HG03039 (cell line): Measurements from ENCODE around the gene ST8SIA6.
"Not testable (repeated sequence)": the region's sequence is repeated elsewhere in the genome, so short reads cannot be mapped to it uniquely, and the experiment has no call there.

Experiments
- ATAC-seq: cut with Tn5 transposase; IDR thresholded peaks from one replicate; pipeline ENCODE4 v1.9.1; 2021; ENCODE audit warnings: mild to moderate bottlenecking, moderate library complexity; ENCODE audit not compliant: unreplicated experiment

ST8SIA6 gene

DNA sequence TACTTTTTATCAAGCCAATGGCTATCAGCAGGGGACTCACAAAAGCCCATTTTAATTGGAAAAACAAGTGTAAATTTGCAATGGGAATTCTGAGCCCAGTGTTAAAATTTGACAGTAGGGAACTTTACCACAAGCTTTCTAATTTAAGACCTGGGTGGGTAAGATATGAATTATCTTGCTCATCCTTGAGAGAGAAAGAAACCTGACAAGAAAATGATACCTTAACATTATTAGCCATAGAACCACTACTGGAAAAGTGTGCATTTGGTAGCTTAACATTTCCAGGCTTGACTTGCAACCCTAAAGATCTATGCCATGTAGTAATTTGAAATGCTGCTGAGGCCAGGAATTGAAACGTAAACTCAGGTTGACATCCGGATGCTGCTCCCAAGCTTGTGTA, 2.7 kb upstream of the ST8SIA6 start:
- no peak for ATAC-seq

DNA sequence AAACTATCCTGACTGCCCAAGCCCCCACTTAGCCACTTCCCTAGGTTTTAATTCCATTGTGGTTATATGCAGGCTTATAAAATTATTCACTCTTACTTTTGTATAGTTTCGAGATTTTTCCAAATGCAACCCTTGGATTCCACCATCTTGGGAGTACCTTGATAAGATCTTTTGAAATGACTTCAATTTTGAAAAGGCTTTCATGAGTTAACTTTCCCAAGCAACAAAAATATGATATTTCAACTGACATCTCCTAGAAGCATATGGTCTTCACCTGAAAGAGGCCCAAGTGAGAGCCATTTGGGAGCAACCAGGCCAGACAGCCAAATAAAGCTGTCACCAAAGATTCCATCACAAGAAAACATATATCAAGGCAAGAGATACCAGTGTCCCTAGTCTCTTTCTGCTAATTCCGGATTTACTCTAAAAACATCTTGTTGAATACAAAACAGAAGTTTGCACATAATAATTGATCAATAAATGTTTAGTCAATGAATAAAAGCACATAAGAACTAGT, 1.7 kb upstream of the ST8SIA6 start:
- ATAC-seq, result no peak

DNA sequence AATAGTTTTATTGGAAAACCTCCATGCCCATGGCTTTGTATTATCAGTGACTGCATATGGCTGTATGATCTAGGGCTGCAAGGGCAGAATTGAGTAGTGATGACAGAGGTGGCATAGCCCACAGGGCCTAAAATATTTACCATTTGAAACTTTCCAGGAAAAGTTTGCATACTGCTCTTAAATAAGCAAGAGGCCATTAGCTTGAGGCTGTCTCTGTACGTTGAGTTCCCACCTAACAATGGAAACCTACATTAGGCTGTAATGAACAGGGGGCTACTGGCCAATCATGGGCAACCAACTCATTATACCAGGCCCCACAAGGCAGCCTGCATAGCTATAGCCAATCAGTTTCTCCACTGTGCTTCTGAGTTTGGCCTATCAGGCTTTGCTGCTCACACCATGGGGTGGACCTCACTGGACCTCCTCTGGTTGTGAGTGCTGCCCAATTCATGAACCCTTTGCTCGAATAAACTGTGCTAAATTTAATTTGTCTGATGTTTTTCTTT, 673 bp upstream of the ST8SIA6 start:
- ATAC-seq, result no peak

DNA sequence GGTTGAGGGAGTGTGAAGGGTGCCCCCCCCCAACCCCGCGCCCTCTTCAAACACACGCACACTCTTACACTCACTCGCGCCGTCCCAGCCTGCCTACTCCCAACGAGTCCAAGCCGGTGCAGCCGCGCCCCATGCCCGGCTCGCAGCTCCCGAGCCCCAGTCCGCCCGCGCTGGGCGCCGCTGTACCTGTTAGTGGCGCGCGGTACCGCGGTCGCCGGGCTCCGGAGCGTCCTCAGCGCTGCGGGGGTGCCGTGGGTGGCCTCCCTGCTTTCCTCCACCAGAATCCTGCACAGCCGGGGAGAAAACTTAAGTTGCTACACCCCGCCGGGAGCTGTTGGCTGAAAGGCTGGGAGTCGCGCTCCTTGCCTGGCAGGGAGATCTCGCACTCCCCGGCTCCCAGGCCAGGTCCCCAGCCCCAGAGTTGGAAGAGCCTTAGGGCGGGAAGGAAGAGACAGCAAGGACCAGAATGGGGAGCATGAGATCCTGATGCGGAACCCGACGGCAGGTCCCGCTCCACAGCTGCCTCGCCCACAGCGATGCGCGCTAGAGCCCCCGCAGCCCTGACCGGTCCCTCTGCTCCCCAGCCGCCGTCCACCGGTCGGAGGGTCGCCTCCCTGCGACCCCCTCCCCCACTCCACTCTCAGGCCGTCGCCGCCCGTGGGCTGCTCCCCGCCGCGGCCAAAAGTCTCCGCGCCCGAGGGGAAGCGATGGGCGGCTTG, 863 bp downstream of the ST8SIA6 start:
- ATAC-seq, result no peak

DNA sequence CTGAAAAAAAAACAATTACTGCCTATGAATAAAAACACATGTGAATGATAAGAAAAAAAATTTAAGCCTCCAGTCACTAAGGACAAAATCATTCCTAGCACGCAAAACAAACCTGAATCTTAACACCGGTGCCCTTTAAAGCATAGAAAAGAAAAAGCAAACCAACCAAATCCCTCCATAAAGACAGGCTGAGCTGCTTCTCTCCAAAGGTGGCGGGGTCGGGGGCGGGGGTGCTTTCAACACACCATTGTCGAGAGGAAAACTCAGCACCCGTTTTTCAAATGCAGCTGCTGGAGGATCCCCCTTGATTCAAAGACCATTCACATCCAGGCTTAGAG, 1.4 kb downstream of the ST8SIA6 start:
- no peak for ATAC-seq

GRCh38 chr10:17452060-17452841, 2.1 kb downstream of the ST8SIA6 start:
- no peak for ATAC-seq

- ATAC-seq, result no peak
Observed at GRCh38 chr10:17450024-17450423, 4.4 kb downstream of the ST8SIA6 start.

DNA sequence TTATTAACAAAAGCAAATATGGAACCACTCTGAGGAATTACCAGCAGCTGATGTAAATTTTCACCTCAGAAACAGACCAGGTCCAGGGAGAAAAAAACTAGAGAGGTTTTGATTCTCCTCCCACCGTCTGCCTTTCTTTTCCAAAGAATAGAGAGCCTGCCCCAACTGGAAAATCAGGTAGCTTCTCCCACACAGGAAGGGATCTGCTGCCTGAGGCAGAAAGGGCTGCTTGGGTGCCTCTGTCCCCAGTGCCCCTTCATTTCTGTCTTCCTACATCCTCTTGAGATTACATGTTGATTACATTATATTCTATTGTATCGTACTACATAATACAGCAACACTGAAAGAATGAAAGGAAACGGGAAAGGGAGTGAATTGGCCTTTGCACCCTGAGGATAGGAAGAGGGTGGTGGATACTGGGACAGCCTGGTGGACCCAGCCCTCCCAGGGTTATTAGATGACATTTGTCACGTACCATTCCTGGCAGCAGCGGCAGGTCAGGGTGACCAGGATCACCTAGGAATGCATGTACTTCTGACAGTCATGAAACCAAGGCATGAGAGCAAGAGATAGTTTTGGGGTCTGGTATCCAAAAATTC, 8.9 kb downstream of the ST8SIA6 start:
- ATAC-seq, result no peak

- ATAC-seq, result no peak
Observed at GRCh38 chr10:17444388-17444714, 10.0 kb downstream of the ST8SIA6 start.

DNA sequence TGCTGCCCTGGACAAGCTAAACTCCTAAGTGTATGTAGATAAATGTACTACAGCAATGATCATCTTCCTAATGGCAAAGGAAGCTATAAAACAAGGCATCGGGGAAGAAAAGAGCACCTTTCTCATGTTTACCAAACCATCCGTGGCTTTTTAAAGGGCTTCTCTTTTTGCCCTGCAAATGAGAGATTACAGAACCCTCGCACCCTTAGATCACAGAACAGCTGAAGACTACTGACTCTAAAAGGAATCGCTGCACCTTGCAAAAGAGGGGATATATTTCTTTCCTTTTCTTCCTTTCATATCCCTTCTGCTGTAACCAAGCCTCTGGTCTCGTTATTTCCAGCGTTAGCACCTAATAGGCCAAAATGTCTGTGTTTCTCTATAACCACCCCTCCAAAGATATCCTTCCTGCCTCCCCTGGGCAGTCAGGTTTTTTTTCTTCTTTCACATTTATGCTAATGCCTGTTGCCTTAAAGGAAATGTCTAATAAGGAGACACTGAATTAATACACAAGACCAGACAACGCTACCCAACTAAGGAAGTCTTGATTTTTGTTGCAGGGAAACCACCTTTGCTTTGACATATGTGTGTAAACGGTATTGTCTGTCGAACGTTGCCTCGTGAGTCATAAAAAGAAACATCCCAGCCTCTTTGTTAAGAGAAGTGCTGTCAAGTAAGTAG, 10.5 kb downstream of the ST8SIA6 start:
- ATAC-seq, result peak; percentile 97

- ATAC-seq, result no peak
Observed at GRCh38 chr10:17438583-17438982, 15.8 kb downstream of the ST8SIA6 start.

DNA sequence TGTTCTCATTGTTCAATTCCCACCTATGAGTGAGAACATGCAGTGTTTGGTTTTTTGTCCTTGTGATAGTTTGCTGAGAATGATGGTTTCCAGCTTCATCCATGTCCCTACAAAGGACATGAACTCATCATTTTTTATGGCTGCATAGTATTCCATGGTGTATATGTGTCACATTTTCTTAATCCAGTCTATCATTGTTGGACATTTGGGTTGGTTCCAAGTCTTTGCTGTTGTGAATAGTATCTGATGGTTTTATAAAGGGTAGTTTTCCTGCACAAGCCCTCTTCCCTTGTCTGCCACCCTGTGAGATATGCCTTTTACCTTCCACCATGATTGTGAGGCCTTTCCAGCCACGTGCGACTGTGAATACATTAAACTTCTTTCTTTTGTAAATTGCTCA, 17.8 kb downstream of the ST8SIA6 start:
- not testable (repeated sequence) for ATAC-seq

DNA sequence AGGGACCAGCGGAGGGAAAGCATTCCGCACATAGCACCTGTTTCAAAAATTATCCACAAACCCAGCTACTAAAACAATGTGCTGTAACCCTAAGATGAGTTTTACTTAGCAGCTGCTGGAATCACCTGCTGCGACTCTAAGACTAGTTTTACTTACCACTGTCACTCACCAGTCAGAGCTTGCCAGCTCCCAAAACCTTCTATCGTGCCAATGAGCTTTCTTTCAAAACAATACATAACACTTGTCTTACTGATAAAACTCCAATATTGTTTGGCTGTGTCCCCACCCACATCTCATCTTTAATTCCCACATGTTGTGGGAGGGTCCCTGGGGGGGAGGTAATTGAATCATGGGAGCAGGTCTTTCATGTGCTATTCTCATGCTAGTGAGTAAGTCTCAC, 18.4 kb downstream of the ST8SIA6 start:
- ATAC-seq, result no peak

- ATAC-seq, result no peak
Observed at GRCh38 chr10:17435187-17435586, 19.2 kb downstream of the ST8SIA6 start.

DNA sequence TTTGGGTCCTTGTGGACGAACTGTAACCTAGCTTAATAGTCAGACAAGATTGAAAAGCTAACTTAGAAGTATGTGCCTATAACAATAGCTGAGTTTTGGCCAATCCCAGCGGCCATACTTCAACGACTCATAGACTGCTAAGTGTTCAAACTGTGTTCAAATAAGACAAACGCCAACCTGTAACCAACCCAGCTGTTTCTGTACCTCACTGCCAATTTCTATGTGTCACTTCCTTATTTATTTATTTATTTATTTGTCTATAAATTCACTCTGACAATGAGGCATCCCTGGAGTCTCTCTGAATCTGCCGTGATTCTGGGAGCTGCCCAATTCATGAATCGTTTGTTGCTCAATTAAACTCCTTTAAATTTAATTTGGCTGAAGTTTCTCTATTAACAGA, 21.7 kb downstream of the ST8SIA6 start:
- no peak for ATAC-seq

DNA sequence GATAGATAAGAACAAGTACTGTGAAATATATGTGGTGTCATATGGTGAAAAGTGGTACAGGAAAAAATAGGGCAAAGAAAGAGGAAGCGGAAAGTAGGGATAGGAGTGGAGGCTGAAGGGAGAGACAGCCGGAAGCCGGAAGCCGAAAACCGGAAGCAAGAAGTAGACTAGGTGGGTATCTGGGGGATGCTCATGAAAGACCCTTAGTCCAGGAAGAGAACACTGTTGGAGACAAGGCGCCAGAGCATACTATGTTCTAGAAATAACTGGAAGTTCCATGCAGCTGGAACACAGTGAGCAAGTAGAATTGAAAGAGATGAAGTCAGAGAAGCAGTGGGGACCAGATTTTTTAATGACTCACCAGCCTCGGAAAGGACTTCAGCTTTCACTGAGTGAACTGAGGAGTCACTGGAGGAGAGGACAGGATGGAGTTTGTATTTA, 22.5 kb downstream of the ST8SIA6 start:
- ATAC-seq, result no peak

- ATAC-seq, result no peak
Observed at GRCh38 chr10:17430647-17431355, 23.6 kb downstream of the ST8SIA6 start.

GRCh38 chr10:17429490-17429889, 24.9 kb downstream of the ST8SIA6 start:
- no peak for ATAC-seq

- no peak for ATAC-seq
Observed at GRCh38 chr10:17428351-17429097, 25.9 kb downstream of the ST8SIA6 start.
